ENCODE results near the gene RAB11B. TPM values are rescaled to one million over a fixed set of nuclear protein-coding genes. Genes with fewer than 3 reads are reported as not detected.

RAB11B gene
- total and polyA plus RNA-seq, 10 of the 15 experiments (the other 5 are each of a cell fraction or from before 2014, with no cell fraction given), result 0.92 to 82.5 (median 17.9) TPM

- POLR2A ChIA-PET, result interaction anchor here (0.7 kb wide), 1 partner anchor 44 kb away, joined by 5 read pairs; no protein-coding TSS in a partner anchor
- in situ Hi-C loops (cut with MboI), result no loop called here
- SMC1A ChIA-PET (ENCODE audit: uncharacterized antibody, unreplicated experiment), result interaction anchor here (0.6 to 1.3 kb wide), 3 partner anchors 25 to 1114 kb away, joined by 3 read pairs; no protein-coding TSS in a partner anchor
- DNase-seq (ENCODE audit: low read depth, low spot score) (no peak), FAIRE-seq (no peak), ATAC-seq (no peak)
- Histone ChIP-seq H3K36me3 (ENCODE audit: control insufficient read depth in 2 of 2, insufficient read depth in 2 of 2, low read length in 1 of 2) (no peaks in the 10 kb centered on the region), H3K9me3 (replicated peaks; ENCODE audit: control insufficient read depth, insufficient read depth, low read length) (no peaks in the 10 kb centered on the region; the same call in 2 of the 3 replicates), H3K4me3 (no peak overlapping the region), H3K4me1 (ENCODE audit: control insufficient read depth, insufficient read depth, low read length) (no peaks in the 10 kb centered on the region), H3K4me2 (ENCODE audit: control insufficient read depth, insufficient read depth) (no peak overlapping the region), H3K27ac (ENCODE audit: control insufficient read depth, insufficient read depth) (no peak overlapping the region), H3K79me2 (ENCODE audit: control insufficient read depth, insufficient read depth, low read length) (no peaks in the 10 kb centered on the region), H2AFZ (ENCODE audit: control insufficient read depth, low read depth, low read length) (no peak overlapping the region), H4K20me1 (ENCODE audit: control insufficient read depth, insufficient read depth) (no peaks in the 10 kb centered on the region), H3K27me3 (replicated peaks in 1 of 2; ENCODE audit: control insufficient read depth in 2 of 2, insufficient read depth in 2 of 2, low read length in 1 of 2) (no peaks in the 10 kb centered on the region; a peak in 1 of 4 replicates), H3K9ac (ENCODE audit: control insufficient read depth, insufficient read depth, low read length) (no peak overlapping the region)
- RAD21 ChIA-PET (ENCODE audit: unreplicated experiment), result interaction anchor here (0.8 kb wide), 1 partner anchor 9 kb away, joined by 3 read pairs; no protein-coding TSS in a partner anchor
- WGBS (ENCODE audit: insufficient coverage, insufficient replicate concordance, low lambda C conversion rate, missing lambda C conversion rate), result 71% methylated on average over 4 of the region's 4 CpGs
- TF ChIP-seq SIN3A (IDR thresholded peaks at IDR 0.05; ENCODE audit: low read depth, low read length) (no peak), ATF7 (IDR thresholded peaks at IDR 0.05; ENCODE audit: low read depth) (no peak), IKZF1 (conservative IDR thresholded peaks at IDR 0.05) (no peak), PML (IDR thresholded peaks at IDR 0.05; ENCODE audit: low read length) (no peak), NFIC (IDR thresholded peaks at IDR 0.05; ENCODE audit: low read depth, low read length) (no peak), MYB (IDR thresholded peaks at IDR 0.05; ENCODE audit: borderline replicate concordance, low read depth, low read length) (no peak), PRDM15 (CRISPR knock-in tag; IDR thresholded peaks at IDR 0.05) (no peak), LARP7 (IDR thresholded peaks at IDR 0.05) (no peak), CBFB (IDR thresholded peaks at IDR 0.05; ENCODE audit: low read depth) (no peak)
- no TSS peak for BruUV-seq (replicated peaks)
- CTCF ChIA-PET, result interaction anchor here (1.5 kb wide), 1 partner anchor 221 kb away, joined by 3 read pairs; no protein-coding TSS in a partner anchor
- intact Hi-C loops (cut with micrococcal nuclease; ENCODE audit: unreplicated experiment), result no loop called here
Observed at GRCh38 chr19:8357007-8357521, 33.1 kb upstream of the RAB11B start.
